H1 (cell line): ENCODE results near the gene TRIM38. TPM values are rescaled to one million over a fixed set of nuclear protein-coding genes. Genes with fewer than 3 reads are reported as not detected.

Source experiments
- CTCF ChIA-PET: fragments of 300-600 bp; sonication (Branson Sonifier 250); formaldehyde crosslinking; loops from one replicate; lab custom pipeline; 2021; ENCODE audit not compliant: partially characterized antibody; lab: Charles Lee
- POLR2A ChIA-PET: fragments of 300-600 bp; sonication (Branson Sonifier 250); formaldehyde crosslinking; loops from one replicate; lab custom pipeline; 2021; ENCODE audit warnings: inconsistent platforms; ENCODE audit not compliant: partially characterized antibody; lab: Charles Lee
- DNase-seq, 2 experiments: peaks; one replicate each; pipeline versions ENCODE4 v3.0.0 to v3.0.0-alpha.2; 2010 to 2022; ENCODE audit warnings: low spot score in 2 of 2, low read depth in 1 of 2, mixed read lengths in 1 of 2
- FAIRE-seq: peaks from 2 replicates; lab custom pipeline; 2011; peaks lifted over from hg19 to GRCh38; lab: Jason Lieb, UNC
- H2AFZ ChIP-seq: 2 replicates; pipeline ENCODE4 v1.8.1; 2012; ENCODE audit warnings: low read length, inconsistent platforms
- H2AK5ac ChIP-seq: 2 replicates; pipeline ENCODE4 v1.6.1; 2013; ENCODE audit warnings: low read depth, low read length
- H2BK120ac ChIP-seq: replicated peaks from 2 replicates; pipeline ENCODE3; 2013; ENCODE audit warnings: low read depth, low read length, inconsistent platforms
- H2BK12ac ChIP-seq: 2 replicates; pipeline ENCODE4 v1.6.1; 2013; ENCODE audit warnings: low read depth, low read length
- H2BK15ac ChIP-seq: 2 replicates; pipeline ENCODE4 v1.6.1; 2013; ENCODE audit warnings: low read length
- H2BK20ac ChIP-seq: 2 replicates; pipeline ENCODE4 v1.6.1; 2013; ENCODE audit warnings: low read length
- H2BK5ac ChIP-seq: 2 replicates; pipeline ENCODE4 v1.6.1; 2013; ENCODE audit warnings: low read depth, low read length
- H3K14ac ChIP-seq: 2 replicates; pipeline ENCODE4 v1.6.1; 2013; ENCODE audit warnings: inconsistent platforms; ENCODE audit not compliant: insufficient read length
- H3K18ac ChIP-seq: 2 replicates; pipeline ENCODE4 v1.6.1; 2013; ENCODE audit warnings: low read length; ENCODE audit errors: extremely low read depth
- H3K23ac ChIP-seq: 2 replicates; pipeline ENCODE4 v1.6.1; 2013; ENCODE audit warnings: inconsistent platforms; ENCODE audit not compliant: insufficient read length
- H3K23me2 ChIP-seq: 2 replicates; pipeline ENCODE4 v1.6.1; 2013; ENCODE audit warnings: low read depth, low read length
- H3K27ac ChIP-seq: 2 replicates; pipeline ENCODE4 v1.6.1; 2011; ENCODE audit warnings: low read depth, low read length, inconsistent platforms
- H3K27me3 ChIP-seq, 4 experiments: replicated peaks in 1 of 4; 1 replicate in 1 of 4; 2 replicates in 3 of 4; pipeline versions ENCODE4 v1.6.1 to v1.8.1; 2011 to 2013; ENCODE audit warnings: low read length in 3 of 4, mild to moderate bottlenecking in 3 of 4, inconsistent platforms in 2 of 4, mixed read lengths in 2 of 4, moderate library complexity in 1 of 4; ENCODE audit not compliant: control insufficient read depth in 3 of 4, insufficient read depth in 3 of 4; ENCODE audit errors: extremely low read depth in 1 of 4
- H3K36me3 ChIP-seq, 4 experiments: 2 replicates each; pipeline versions ENCODE4 v1.6.1 to v1.8.1; 2011 to 2013; ENCODE audit warnings: mild to moderate bottlenecking in 4 of 4, low read length in 3 of 4, moderate library complexity in 2 of 4, control low read depth in 1 of 4, inconsistent platforms in 1 of 4; ENCODE audit not compliant: insufficient read depth in 4 of 4, control insufficient read depth in 2 of 4
- H3K4ac ChIP-seq: replicated peaks from 2 replicates; pipeline ENCODE3; 2013; ENCODE audit warnings: low read length, low read depth, mixed read lengths, inconsistent platforms; ENCODE audit not compliant: insufficient read length
- H3K4me1 ChIP-seq, 4 experiments: replicated peaks in 1 of 4; 1 replicate in 1 of 4; 2 replicates in 3 of 4; pipeline versions ENCODE4 v1.6.1 to v1.8.1; 2011 to 2013; ENCODE audit warnings: low read length in 3 of 4, inconsistent platforms in 2 of 4, mixed read lengths in 1 of 4; ENCODE audit not compliant: insufficient read depth in 4 of 4, control insufficient read depth in 3 of 4
- H3K4me2 ChIP-seq, 2 experiments: 2 replicates each; pipeline versions ENCODE4 v1.6.1 to v1.8.1; 2011 to 2013; ENCODE audit warnings: low read depth in 2 of 2, low read length in 2 of 2, control low read depth in 1 of 2, inconsistent platforms in 1 of 2, mild to moderate bottlenecking in 1 of 2; ENCODE audit not compliant: insufficient read depth in 1 of 2
- H3K4me3 ChIP-seq, 4 experiments: fragments of 200-600, 300-600 bp in 1 of 4; sonication (generic), shearing (Covaris generic), sonication (Bioruptor Twin) in 1 of 4; 2 replicates each; pipeline versions ENCODE4 v1.5.1 to v1.8.1; 2011 to 2016; ENCODE audit warnings: low read length in 4 of 4, low read depth in 3 of 4, control low read depth in 2 of 4, inconsistent platforms in 2 of 4, mild to moderate bottlenecking in 2 of 4, mixed read lengths in 1 of 4, moderate library complexity in 1 of 4; ENCODE audit not compliant: insufficient read depth in 2 of 4; ENCODE audit errors: extremely low read depth in 1 of 4
- H3K56ac ChIP-seq: replicated peaks from 2 replicates; pipeline ENCODE3; 2013; ENCODE audit warnings: low read depth, mild to moderate bottlenecking, mixed read lengths, low read length, inconsistent platforms; ENCODE audit not compliant: insufficient read length
- H3K79me1 ChIP-seq: 2 replicates; pipeline ENCODE4 v1.6.1; 2013; ENCODE audit warnings: low read depth, low read length, control low read depth
- H3K79me2 ChIP-seq, 2 experiments: 2 replicates each; pipeline versions ENCODE4 v1.6.1 to v1.8.1; 2012 to 2013; ENCODE audit warnings: low read length in 2 of 2, mild to moderate bottlenecking in 2 of 2, inconsistent platforms in 1 of 2; ENCODE audit not compliant: insufficient read depth in 2 of 2, control insufficient read depth in 1 of 2
- H3K9ac ChIP-seq, 4 experiments: replicated peaks in 1 of 4; 1 replicate in 1 of 4; 2 replicates in 3 of 4; pipeline versions ENCODE4 v1.6.1 to v1.8.1; 2011 to 2013; ENCODE audit warnings: low read depth in 3 of 4, low read length in 3 of 4, control low read depth in 2 of 4, mild to moderate bottlenecking in 2 of 4, moderate library complexity in 2 of 4, inconsistent platforms in 1 of 4; ENCODE audit errors: extremely low read depth in 1 of 4
- H3K9me3 ChIP-seq, 2 experiments: 2 replicates each; pipeline versions ENCODE4 v1.6.1 to v1.8.1; 2012 to 2013; ENCODE audit warnings: mild to moderate bottlenecking in 2 of 2, moderate library complexity in 2 of 2, control low read depth in 1 of 2, inconsistent platforms in 1 of 2, low read depth in 1 of 2, low read length in 1 of 2, mixed read lengths in 1 of 2; ENCODE audit not compliant: insufficient read depth in 2 of 2
- H4K20me1 ChIP-seq, 2 experiments: replicated peaks in 1 of 2; 2 replicates each; pipeline versions ENCODE3 to v1.8.1; 2011 to 2013; ENCODE audit warnings: inconsistent platforms in 2 of 2, low read length in 2 of 2, mild to moderate bottlenecking in 1 of 2; ENCODE audit not compliant: insufficient read depth in 2 of 2, control insufficient read depth in 1 of 2
- H4K5ac ChIP-seq: 2 replicates; pipeline ENCODE4 v1.6.1; 2013; ENCODE audit warnings: low read length, low read depth, mixed read lengths, inconsistent platforms; ENCODE audit not compliant: insufficient read length
- H4K8ac ChIP-seq: 2 replicates; pipeline ENCODE4 v1.8.0; 2013; ENCODE audit warnings: mild to moderate bottlenecking, moderate library complexity, low read length, inconsistent platforms; ENCODE audit not compliant: insufficient read depth; ENCODE audit errors: extremely low read depth
- H4K91ac ChIP-seq: replicated peaks from 2 replicates; pipeline ENCODE3; 2013; ENCODE audit warnings: low read length, mixed read lengths, inconsistent platforms; ENCODE audit not compliant: insufficient read length
- SIRT6 ChIP-seq: IDR thresholded peaks from one replicate; pipeline ENCODE4 v1.7.1; 2012; ENCODE audit warnings: low read length, inconsistent platforms
- WGBS, 2 experiments: shearing (Covaris generic) in 1 of 2; methylation state at CpG; one replicate each; pipeline versions ENCODE4 v1.1.6 to v1.1.7; 2013 to 2015; ENCODE audit warnings: low lambda C conversion rate in 2 of 2, mixed read lengths in 2 of 2, inconsistent platforms in 1 of 2, low coverage in 1 of 2, missing lambda C conversion rate in 1 of 2; ENCODE audit not compliant: insufficient replicate concordance in 2 of 2, insufficient coverage in 1 of 2, insufficient read length in 1 of 2; ENCODE audit errors: extremely low coverage in 1 of 2, missing lambda C conversion rate in 1 of 2; 5-methylcytosine and 5-hydroxymethylcytosine counted together
- polyA plus RNA-seq, 7 experiments: library from polyadenylated mRNA; depleted of rRNA in 3 of 7; stranded (reverse) in 5 of 7; unstranded in 2 of 7; fragments of >200 nt in 5 of 7; fragments of 200-250 nt in 2 of 7; gene quantifications; 1 replicate in 5 of 7; 2 replicates in 1 of 7; 4 replicates in 1 of 7; pipeline versions ENCODE4 v1.2.1 to v1.2.3, GENCODE V29; 2011 to 2013; ENCODE audit warnings: missing spikeins in 2 of 7, mixed read lengths in 2 of 7
- total RNA-seq: library from RNA; stranded (reverse); fragmentation: NEBNext Ultra II Directional; extraction: Animal tissue kit (Norgen Biotek cat#: 25700); gene quantifications from 2 replicates; pipeline ENCODE4 v1.2.1, GENCODE V29; 2021

The TRIM38 gene
- total and polyA plus RNA-seq, 2 of the 8 experiments (the other 6 are each of a cell fraction or from before 2014, with no cell fraction given): 0.43 to 0.56 TPM

DNA sequence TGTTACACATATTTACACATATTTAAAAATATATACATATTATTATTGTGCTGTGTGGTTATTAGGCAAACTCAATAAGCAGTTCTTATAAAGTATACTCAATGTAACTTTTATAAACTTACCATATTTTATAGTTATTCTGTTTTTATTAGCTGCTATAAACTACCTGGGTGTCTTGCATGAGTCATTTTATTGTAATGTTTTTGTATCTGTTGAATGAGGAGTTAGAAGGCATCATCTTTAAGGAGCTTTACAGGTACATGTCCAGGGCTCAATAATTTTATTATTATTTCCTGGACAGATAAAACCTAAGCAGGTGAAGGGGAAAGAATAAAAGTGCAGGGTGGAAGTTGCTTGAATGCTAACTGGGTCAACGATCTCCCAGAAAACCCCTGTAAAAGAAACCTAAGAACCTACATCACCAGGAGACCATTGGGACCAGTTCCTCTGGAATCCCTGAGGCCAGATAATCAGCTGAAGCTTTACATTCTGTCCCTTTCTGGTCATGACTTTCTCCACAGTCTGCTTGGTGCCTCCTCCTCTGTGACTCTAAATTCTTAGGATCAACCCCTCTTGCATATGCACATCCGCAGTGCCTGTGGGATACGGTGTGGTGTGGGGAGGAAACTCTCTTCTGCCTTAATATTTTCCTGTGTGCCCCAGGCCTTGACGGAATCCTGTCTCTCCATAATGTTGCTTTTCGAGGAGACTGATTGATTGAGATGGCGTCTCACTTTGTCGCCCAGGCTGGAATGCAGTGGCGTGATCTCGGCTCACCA is 38.0 kb downstream of the TRIM38 start:
- H3K4me2 ChIP-seq: peak overlapping the region in 1 of 2 experiments; percentile 24; a peak in 1 of 4 replicates
- H3K79me1 ChIP-seq: no peaks in the 10 kb centered on the region
- H4K5ac ChIP-seq: no peak overlapping the region
- no peak for DNase-seq
- H3K4me3 ChIP-seq: no peak overlapping the region; a peak in 1 of 8 replicates
- H2AK5ac ChIP-seq: peak overlapping the region; percentile 82
- whole genome bisulfite sequencing, 2 experiments: 94% methylated on average over 9 of the region's 9 CpGs; no CpG with 5 or more reads in 1 of the 2 experiments
- FAIRE-seq: no peak
- H4K20me1 ChIP-seq: no peaks in the 10 kb centered on the region
- no peak overlapping the region for H3K9ac ChIP-seq
- H3K23me2 ChIP-seq: no peaks in the 10 kb centered on the region
- H3K36me3 ChIP-seq: peaks cover 0 to 5% (median 0%) of the 10 kb centered on the region in 4 experiments; a peak in 2 of 8 replicates
- peak overlapping the region; percentile 32; the same call in 1 of the 2 replicates for H3K18ac ChIP-seq
- peak overlapping the region; percentile 77; the same call in 1 of the 2 replicates for H2BK12ac ChIP-seq
- H3K27ac ChIP-seq: no peak overlapping the region; the same call in 1 of the 2 replicates
- H3K14ac ChIP-seq: no peak overlapping the region
- no peak overlapping the region for H4K8ac ChIP-seq
- no peak overlapping the region for H3K23ac ChIP-seq
- 0 out of 2 replicates have a peak overlapping the region, but pooled peaks have one; percentile 50 for H2AFZ ChIP-seq
- ChIA-PET CTCF (interaction anchor here (0.9 to 4.2 kb wide), 7 partner anchors 9 to 284 kb away, joined by 3 to 67 read pairs (median 4); partner anchors contain the start of gene TRIM38), POLR2A (interaction anchor here (0.7 to 5.5 kb wide), 3 partner anchors 20 to 31 kb away, joined by 3 to 29 read pairs (median 3); a partner anchor contains a TSS)
- no peak overlapping the region for H2BK15ac ChIP-seq
- H2BK20ac ChIP-seq: 0 out of 2 replicates have a peak overlapping the region, but pooled peaks have one; percentile 53
- no peak overlapping the region for H3K56ac ChIP-seq
- no peak overlapping the region for H3K4ac ChIP-seq
- TF ChIP-seq SIRT6: no peak
- peaks cover 0 to 16% (median 4%) of the 10 kb centered on the region in 4 experiments; a peak in 3 of 7 replicates for H3K4me1 ChIP-seq
- H4K91ac ChIP-seq: no peak overlapping the region
- no peaks in the 10 kb centered on the region for H3K79me2 ChIP-seq
- H3K27me3 ChIP-seq: no peaks in the 10 kb centered on the region
- H2BK5ac ChIP-seq: no peak overlapping the region; the same call in 1 of the 2 replicates
- no peak overlapping the region for H2BK120ac ChIP-seq
- H3K9me3 ChIP-seq: no peaks in the 10 kb centered on the region
